Heart left ventricle (tissue), 16 donors: ENCODE data around the gene TNFRSF17. TPM values are rescaled to one million over a fixed set of nuclear protein-coding genes. Genes with fewer than 3 reads are reported as not detected.

Source experiments
- ATAC-seq, 4 donors: fragments of 200-7000 bp; cut with Tn5 transposase; one replicate each; pipeline ENCODE4 v1.9.1; 2020 to 2022; ENCODE audit warnings: moderate library complexity in 4 of 4, mild to moderate bottlenecking in 3 of 4, moderate number of reproducible peaks in 1 of 4
- DNase-seq, 5 donors: peaks; one replicate each; pipeline ENCODE4 v3.0.0-alpha.2; 2020
- H3K27ac ChIP-seq, 12 donors: fragments of 200-600 bp; sonication (generic) in 4 of 12; one replicate each; pipeline versions ENCODE4 v1.5.0 to v1.8.0; 2016 to 2022; ENCODE audit warnings: mild to moderate bottlenecking in 2 of 12
- H3K27me3 ChIP-seq, 9 donors: fragments of 200-600 bp; sonication (generic) in 2 of 9; one replicate each; pipeline versions ENCODE4 v1.5.1 to v1.8.0; 2016 to 2022; ENCODE audit warnings: mild to moderate bottlenecking in 3 of 9
- H3K36me3 ChIP-seq, 9 donors: fragments of 200-600 bp; sonication (generic) in 2 of 9; one replicate each; pipeline versions ENCODE4 v1.5.0 to v1.8.0; 2018 to 2022; ENCODE audit warnings: mild to moderate bottlenecking in 2 of 9
- H3K4me1 ChIP-seq, 12 donors: fragments of 200-600 bp; sonication (generic) in 4 of 12; one replicate each; pipeline versions ENCODE4 v1.5.0 to v1.8.0; 2016 to 2022; ENCODE audit warnings: mild to moderate bottlenecking in 3 of 12
- H3K4me3 ChIP-seq, 12 donors: fragments of 200-600 bp; sonication (generic) in 4 of 12; one replicate each; pipeline versions ENCODE4 v1.5.0 to v1.8.0; 2017 to 2022; ENCODE audit warnings: mild to moderate bottlenecking in 9 of 12, moderate library complexity in 4 of 12
- H3K9me3 ChIP-seq, 12 donors: fragments of 200-600 bp; sonication (generic) in 4 of 12; one replicate each; pipeline versions ENCODE4 v1.5.0 to v1.8.0; 2016 to 2022; ENCODE audit warnings: mild to moderate bottlenecking in 1 of 12
- POLR2A ChIP-seq, 2 donors: fragments of 450-650 bp; IDR thresholded peaks; one replicate each; pipeline ENCODE4 v1.6.1; 2017; ENCODE audit warnings: antibody characterized with exemption in 2 of 2, mild to moderate bottlenecking in 2 of 2, moderate library complexity in 2 of 2
- WGBS, 4 donors: extraction: QIAGEN DNeasy Blood & Tissue Kit in 2 of 4; methylation state at CpG; one replicate each; pipeline versions ENCODE4 v1.1.5 to v1.1.7; 2013 to 2018; 5-methylcytosine and 5-hydroxymethylcytosine counted together
- intact Hi-C, 10 donors: fragments of 100-400 bp; cut with DNase I; formaldehyde crosslinking; loops; one replicate each; pipeline versions ENCODE4 v1.11.1 to v1.14.2; 2022
- polyA plus RNA-seq, 2 donors: library from polyadenylated mRNA; stranded (reverse); fragments of 200-250 nt; gene quantifications; one replicate each; pipeline ENCODE4 v1.2.3, GENCODE V29; 2013
- total RNA-seq, 9 donors: library from RNA; depleted of rRNA in 2 of 9; stranded (reverse); fragments of >200 nt in 2 of 9; fragmentation: NEBNext Ultra II Directional in 3 of 9; extraction: Animal tissue kit (Norgen Biotek cat#: 25700) in 3 of 9; gene quantifications; one replicate each; pipeline versions ENCODE4 v1.1.0 to v1.2.4, GENCODE V29; 2016 to 2023
- TF ChIP-seq, protein P1 (sequence below), 12 donors: fragments of 200-600 bp; sonication (generic) in 4 of 12; IDR thresholded peaks; one replicate each; pipeline versions ENCODE4 v1.5.0 to v1.8.0; 2018 to 2022; ENCODE audit warnings: antibody characterized with exemption in 12 of 12, mild to moderate bottlenecking in 5 of 12
- donor health status: ischemic (EF 13 %, LVEDD 7.1; RV severe dilation, severe dysfunction).
- donor health status: healthy with polysubstance abuse.
- donor health status: DM: no; HTN: yes; CAD: no.
- donor health status: DM: no; HTN: no; CAD: no.
- donor health status: ischemic (EF 25% LVEDD 6.9; RV normal size, moderate dysfunction).
- donor health status: ischemic (EF 25% LVEDD 5.7; RV mildly dilated, moderate dysfunction).
- donor health status: healthy.
- donor health status: DM: yes; HTN: yes; CAD: no.
- donor health status: ischemic (EF 35%, LVEDD 5.7; RV mildly dilated, moderate dysfunction).
- donor health status: nonischemic (EF 11% LVEDD 7.7; RV severe dilation, severe dysfunction).
- donor health status: DM: yes; HTN: yes; CAD: no.
- donor health status: PGD.
- donor health status: ischemic (EF 29% LVEDD 5.4; RV normal size, mild dysfunction).
- donor health status: nonischemic (EF 23%, LVEDD 6.1; RV moderate dilation, normal function).

TNFRSF17 gene
- total and polyA plus RNA-seq, 11 donors = 0.99 TPM; not detected in 10

- Histone ChIP-seq H3K9me3 (no peaks in the 10 kb centered on the region), H3K36me3 (peaks cover 0 to 14% (median 0%) of the 10 kb centered on the region in 9 donors), H3K4me3 (peak overlapping the region in 8 of 12 donors; percentile 83 to 100 (median 92)), H3K27ac (peak overlapping the region in 8 of 12 donors; percentile 22 to 92 (median 84)), H3K4me1 (peaks cover 0 to 24% (median 17%) of the 10 kb centered on the region in 12 donors), H3K27me3 (no peaks in the 10 kb centered on the region)
- intact Hi-C loops = loop anchor here in 8 of 10 donors (5.0 to 10.0 kb wide), 4 partner anchors 61 to 89 kb away; partner anchors contain the start of gene GSPT1 (in 1 of the 8)
- TF ChIP-seq, protein P1, sequence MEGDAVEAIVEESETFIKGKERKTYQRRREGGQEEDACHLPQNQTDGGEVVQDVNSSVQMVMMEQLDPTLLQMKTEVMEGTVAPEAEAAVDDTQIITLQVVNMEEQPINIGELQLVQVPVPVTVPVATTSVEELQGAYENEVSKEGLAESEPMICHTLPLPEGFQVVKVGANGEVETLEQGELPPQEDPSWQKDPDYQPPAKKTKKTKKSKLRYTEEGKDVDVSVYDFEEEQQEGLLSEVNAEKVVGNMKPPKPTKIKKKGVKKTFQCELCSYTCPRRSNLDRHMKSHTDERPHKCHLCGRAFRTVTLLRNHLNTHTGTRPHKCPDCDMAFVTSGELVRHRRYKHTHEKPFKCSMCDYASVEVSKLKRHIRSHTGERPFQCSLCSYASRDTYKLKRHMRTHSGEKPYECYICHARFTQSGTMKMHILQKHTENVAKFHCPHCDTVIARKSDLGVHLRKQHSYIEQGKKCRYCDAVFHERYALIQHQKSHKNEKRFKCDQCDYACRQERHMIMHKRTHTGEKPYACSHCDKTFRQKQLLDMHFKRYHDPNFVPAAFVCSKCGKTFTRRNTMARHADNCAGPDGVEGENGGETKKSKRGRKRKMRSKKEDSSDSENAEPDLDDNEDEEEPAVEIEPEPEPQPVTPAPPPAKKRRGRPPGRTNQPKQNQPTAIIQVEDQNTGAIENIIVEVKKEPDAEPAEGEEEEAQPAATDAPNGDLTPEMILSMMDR (IDR thresholded peaks at IDR 0.05) = no peak
- no peak for TF ChIP-seq POLR2A (IDR thresholded peaks at IDR 0.05)
- ATAC-seq (no peak), DNase-seq (no peak)
- 83 to 94% (median 86%) methylated on average over 2 of the region's 2 CpGs for WGBS, 4 donors
Measured at GRCh38 chr16:11978080-11978479, 13.1 kb downstream of the TNFRSF17 start.

- Histone ChIP-seq H3K4me1 (peaks cover 0 to 24% (median 17%) of the 10 kb centered on the region in 12 donors), H3K36me3 (peaks cover 0 to 3% (median 0%) of the 10 kb centered on the region in 9 donors), H3K9me3 (no peaks in the 10 kb centered on the region), H3K27ac (no peak overlapping the region), H3K4me3 (no peak overlapping the region), H3K27me3 (no peaks in the 10 kb centered on the region)
- intact Hi-C loops = loop anchor here in 8 of 10 donors (5.0 to 10.0 kb wide), 4 partner anchors 62 to 88 kb away; partner anchors contain the start of gene GSPT1 (in 1 of the 8)
- 83 to 90% (median 90%) methylated on average over 9 of the region's 9 CpGs for WGBS, 4 donors
- TF ChIP-seq, protein P1 (IDR thresholded peaks at IDR 0.05) = no peak
- no peak for TF ChIP-seq POLR2A (IDR thresholded peaks at IDR 0.05)
- no peak for ATAC-seq
- no peak for DNase-seq
Measured at GRCh38 chr16:11979013-11979672, 14.1 kb downstream of the TNFRSF17 start.

GRCh38 chr16:11980136-11980844 is 15.3 kb downstream of the TNFRSF17 start:
- H3K4me3 ChIP-seq = no peak overlapping the region
- no peak for DNase-seq
- intact Hi-C loops = no loop called here
- ATAC-seq = no peak
- H3K27ac ChIP-seq = no peak overlapping the region
- WGBS, 4 donors = 82 to 86% (median 83%) methylated on average over 5 of the region's 5 CpGs
- H3K9me3 ChIP-seq = no peaks in the 10 kb centered on the region
- H3K27me3 ChIP-seq = no peaks in the 10 kb centered on the region
- H3K4me1 ChIP-seq = peaks cover 0 to 24% (median 17%) of the 10 kb centered on the region in 12 donors
- TF ChIP-seq, protein P1 (IDR thresholded peaks at IDR 0.05) = no peak
- TF ChIP-seq POLR2A (IDR thresholded peaks at IDR 0.05) = no peak
- H3K36me3 ChIP-seq = no peaks in the 10 kb centered on the region

- TF ChIP-seq, protein P1 (IDR thresholded peaks at IDR 0.05) = no peak
- no peak for TF ChIP-seq POLR2A (IDR thresholded peaks at IDR 0.05)
- intact Hi-C loops = no loop called here
- DNase-seq = no peak
- 62 to 75% (median 71%) methylated on average over 4 to 5 of the region's 5 CpGs for WGBS, 4 donors
- H3K4me3 ChIP-seq = no peak overlapping the region
- no peaks in the 10 kb centered on the region for H3K36me3 ChIP-seq
- H3K9me3 ChIP-seq = no peaks in the 10 kb centered on the region
- H3K4me1 ChIP-seq = peaks cover 0 to 12% (median 0%) of the 10 kb centered on the region in 12 donors
- ATAC-seq = no peak
- H3K27ac ChIP-seq = no peak overlapping the region
- H3K27me3 ChIP-seq = no peaks in the 10 kb centered on the region
Measured at GRCh38 chr16:11985250-11985649, 20.2 kb downstream of the TNFRSF17 start.
